GM21717 (cell line): ENCODE data around the gene FLAD1.
"Not testable (repeated sequence)": the region's sequence is repeated elsewhere in the genome, so short reads cannot be mapped to it uniquely, and the experiment has no call there.

Source experiments
- ATAC-seq: cut with Tn5 transposase; IDR thresholded peaks from one replicate; pipeline ENCODE4 v1.9.1; 2021; ENCODE audit warnings: mild to moderate bottlenecking, moderate library complexity; ENCODE audit not compliant: unreplicated experiment

The FLAD1 gene

GRCh38 chr1:154967331-154967950 is 15.7 kb upstream of the FLAD1 start:
- no peak for ATAC-seq

DNA sequence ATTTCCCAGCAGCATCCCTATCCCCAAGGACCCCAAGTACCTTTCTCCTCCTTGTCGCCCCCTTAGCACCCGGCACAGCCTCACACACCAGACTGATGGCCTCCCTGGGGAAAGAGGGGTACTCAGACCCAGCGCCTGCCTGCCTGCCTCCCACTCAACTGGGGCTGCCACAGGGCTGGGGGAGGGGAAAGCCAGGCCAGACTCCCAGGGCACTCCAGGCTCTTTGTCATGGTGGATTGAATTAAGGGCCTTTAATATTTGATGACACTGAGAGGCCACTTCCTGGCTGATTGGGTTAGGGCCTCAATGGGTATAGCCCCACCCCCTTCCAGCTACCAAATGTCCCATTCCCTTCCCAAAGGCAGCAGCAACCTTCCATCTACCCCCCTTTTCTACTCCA is 14.4 kb upstream of the FLAD1 start:
- ATAC-seq: no peak

- no peak for ATAC-seq
Measured at GRCh38 chr1:154969246-154969645, 13.9 kb upstream of the FLAD1 start.

- no peak for ATAC-seq
Measured at GRCh38 chr1:154969860-154970452, 13.2 kb upstream of the FLAD1 start.

- ATAC-seq: no peak
Measured at GRCh38 chr1:154970631-154971340, 12.4 kb upstream of the FLAD1 start, which contains the start of gene SHC1. SHC1 (minus strand) TSS chr1:154970747; CDS start chr1:154970526, 221 bp downstream.

DNA sequence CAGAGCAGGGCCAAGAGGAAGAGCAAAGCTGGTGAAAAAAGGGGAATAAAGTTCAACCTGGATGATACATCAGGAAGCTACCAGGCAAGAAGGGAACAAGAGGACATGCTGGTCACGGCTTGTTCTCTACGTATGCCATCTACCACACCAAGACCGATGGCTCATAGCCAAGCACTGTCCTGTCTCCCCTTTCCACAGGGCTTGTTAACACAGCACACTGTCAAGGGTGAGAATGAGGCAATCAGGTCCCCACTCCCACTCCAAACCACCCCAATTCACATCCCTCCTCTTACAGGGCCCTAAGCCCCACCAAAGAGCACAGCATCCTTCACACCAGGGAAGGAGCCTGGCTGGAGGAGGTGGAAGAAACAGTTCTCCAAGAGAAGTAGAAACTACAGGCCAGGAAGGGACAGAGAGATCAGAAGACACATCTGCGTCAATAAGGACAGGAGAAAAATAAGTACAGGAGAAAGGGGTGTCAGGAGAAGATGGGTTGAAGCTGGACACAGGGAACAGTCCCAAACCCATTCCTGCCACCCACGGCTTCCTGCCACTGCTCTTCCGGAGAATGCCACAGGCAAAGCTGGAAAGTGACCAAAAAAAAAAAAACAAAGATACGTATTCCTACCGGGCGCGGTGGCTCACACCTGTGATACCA is 11.7 kb upstream of the FLAD1 start:
- no peak for ATAC-seq

- no peak for ATAC-seq
Measured at GRCh38 chr1:154972213-154972516, 11.0 kb upstream of the FLAD1 start.

DNA sequence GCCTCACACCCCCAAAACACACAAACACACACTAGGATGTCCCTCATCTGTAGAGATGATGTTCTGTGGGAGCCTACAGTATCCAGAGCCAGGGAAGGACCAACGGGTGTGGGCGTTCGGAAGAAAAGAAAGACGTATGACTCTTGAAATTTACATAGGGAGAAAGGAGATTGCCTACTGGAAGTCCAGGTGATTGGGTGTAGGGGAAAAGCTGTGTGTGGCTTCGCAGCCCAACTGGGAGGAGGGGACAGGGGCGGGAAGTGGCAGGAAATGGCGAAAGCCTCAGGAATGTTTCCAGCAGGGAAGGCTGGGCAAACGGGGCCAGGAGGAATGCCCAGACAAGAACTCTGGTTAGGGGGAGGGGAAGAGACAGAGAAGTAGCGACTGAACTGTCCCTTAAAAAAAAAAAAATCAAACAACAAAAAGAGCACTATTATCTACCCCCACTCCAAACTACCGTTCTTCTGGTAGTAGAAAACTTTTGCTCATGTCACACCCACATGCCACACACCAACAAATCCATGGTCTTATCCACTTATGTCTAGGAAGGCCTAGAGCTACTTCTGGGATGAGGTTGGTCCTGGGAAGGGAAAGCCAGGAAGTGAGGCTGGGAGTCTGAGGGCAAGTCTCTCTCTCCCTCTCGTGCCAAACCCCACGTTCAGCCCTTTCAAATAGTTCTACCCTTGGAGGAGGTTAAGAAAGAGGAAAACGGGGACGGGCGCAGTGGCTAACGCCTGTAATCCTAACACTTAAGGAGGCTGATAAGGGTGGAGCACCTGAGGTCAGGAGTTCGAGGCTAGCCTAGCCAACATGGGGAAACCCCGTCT is 10.4 kb upstream of the FLAD1 start:
- ATAC-seq: no peak

GRCh38 chr1:154973344-154974101 is 9.6 kb upstream of the FLAD1 start:
- ATAC-seq: peak; percentile 21

DNA sequence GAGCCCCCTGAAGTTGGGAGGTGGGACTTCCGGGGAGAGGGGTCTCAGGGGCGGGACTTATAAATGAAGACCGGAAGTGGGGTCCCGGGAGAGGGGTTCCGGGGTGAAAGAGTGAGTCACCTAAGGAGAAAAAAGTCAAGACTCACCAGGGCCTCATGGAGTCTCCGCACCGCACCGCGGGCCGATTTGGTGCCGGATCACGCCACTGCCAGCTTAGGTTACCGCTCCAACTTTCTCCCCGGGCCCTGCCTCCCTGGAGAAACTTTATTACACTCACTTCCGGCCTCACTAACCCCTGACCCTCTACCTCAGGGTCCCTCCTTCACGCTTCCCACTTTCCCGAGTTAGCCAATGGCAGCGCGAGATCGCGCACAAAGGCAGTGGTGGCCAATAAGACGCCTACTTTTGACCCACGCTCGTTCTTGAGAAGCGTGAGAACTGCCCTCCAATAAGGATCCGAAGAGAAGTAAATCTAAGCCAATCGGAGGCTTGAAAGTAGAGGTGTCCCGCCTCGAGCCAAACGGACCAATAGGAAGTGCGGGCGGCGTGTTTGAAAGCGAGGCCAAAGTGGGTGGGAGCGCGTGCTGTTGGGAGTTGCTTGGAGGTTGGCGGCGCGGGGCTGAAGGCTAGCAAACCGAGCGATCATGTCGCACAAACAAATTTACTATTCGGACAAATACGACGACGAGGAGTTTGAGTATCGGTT is 8.9 kb upstream of the FLAD1 start, which contains the start of gene CKS1B:
CKS1B (plus strand) TSS at position 580 of the 706 bp plus-strand sequence; CDS start at position 645, 65 bp downstream.
- peak; percentile 63 for ATAC-seq

GRCh38 chr1:154974808-154975408 is 8.2 kb upstream of the FLAD1 start:
- peak; percentile 43 for ATAC-seq

DNA sequence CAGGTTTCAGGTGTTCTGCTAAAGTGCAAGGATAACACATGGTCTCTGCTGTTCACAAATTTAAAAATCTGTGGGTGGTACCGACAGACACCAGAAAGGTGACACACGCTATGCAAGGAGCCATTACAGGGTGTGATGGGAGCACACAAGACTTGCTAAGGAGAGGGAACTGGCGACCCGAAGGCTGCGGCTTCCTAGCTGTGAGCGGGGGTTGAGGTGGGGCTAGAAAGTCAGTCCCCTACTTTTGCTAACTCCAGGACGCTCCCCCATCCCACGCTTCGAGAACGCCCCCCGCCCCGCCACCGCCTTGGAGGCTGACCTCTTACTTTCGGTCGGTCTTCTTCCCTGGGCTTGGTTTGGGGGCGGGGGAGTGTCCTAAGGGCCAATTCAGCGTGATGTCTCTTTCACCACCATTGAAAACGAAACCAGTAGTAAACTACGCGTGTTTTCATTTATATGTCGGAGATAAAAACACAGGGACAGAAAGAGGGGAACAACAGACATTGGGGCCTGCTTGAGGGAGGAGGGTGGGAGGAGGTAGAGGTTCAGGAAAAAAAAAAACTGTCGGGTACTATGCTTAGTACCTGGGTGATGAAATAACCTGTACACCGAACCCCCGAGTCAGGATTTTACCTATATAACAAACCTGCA is 7.6 kb upstream of the FLAD1 start:
- no peak for ATAC-seq

- ATAC-seq: not testable (repeated sequence)
Measured at GRCh38 chr1:154977762-154978161, 5.4 kb upstream of the FLAD1 start.

DNA sequence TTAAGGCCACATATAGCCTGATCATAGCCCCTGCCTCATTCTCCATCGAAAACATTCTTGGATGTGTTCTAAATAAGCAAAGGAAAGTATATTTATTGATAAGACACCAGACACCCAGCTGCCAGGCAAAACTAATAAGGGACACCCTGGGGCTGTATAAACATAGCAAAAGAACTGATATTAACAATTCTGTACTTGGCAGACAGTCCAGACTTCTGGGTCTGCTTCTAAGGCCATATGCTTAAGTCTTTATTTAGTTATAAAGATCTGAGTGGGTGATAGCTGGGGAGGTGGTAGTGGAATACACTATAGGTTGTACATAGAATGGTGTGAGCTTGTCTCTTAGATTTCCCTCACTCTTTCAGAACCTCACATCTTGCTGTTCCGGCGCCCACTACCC is 4.8 kb upstream of the FLAD1 start:
- no peak for ATAC-seq

GRCh38 chr1:154982341-154982740 is 803 bp upstream of the FLAD1 start:
- ATAC-seq: no peak

DNA sequence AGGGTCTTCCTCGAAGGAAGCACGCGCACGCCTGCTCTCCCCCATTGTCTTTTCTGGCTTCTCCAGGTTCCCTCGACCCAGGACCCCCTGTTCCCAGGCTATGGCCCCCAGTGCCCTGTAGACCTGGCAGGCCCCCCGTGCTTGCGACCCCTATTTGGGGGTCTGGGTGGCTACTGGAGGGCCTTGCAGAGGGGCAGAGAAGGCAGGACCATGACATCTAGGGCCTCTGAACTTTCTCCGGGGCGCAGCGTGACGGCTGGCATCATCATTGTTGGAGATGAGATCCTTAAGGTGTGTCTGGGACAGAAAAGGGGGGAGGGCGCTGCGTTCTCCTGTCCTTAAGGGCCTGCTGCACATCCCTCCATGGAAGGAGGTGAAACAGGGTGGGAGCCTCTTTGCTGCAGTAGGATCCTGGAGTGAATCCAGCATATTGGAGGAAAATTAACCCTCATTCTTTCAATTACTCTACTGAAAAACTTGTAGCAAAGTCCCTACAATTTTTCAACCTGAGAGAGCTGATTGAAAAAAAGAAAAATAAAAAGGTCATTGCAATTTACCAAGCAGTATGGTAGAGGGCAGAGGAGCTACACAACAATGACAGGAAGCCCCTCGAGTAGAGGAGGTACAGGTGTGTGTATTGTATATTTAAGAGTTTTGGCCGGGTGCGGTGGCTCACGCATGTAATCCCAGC is 777 bp downstream of the FLAD1 start:
- no peak for ATAC-seq

GRCh38 chr1:154986736-154987135 is 3.6 kb downstream of the FLAD1 start:
- not testable (repeated sequence) for ATAC-seq

DNA sequence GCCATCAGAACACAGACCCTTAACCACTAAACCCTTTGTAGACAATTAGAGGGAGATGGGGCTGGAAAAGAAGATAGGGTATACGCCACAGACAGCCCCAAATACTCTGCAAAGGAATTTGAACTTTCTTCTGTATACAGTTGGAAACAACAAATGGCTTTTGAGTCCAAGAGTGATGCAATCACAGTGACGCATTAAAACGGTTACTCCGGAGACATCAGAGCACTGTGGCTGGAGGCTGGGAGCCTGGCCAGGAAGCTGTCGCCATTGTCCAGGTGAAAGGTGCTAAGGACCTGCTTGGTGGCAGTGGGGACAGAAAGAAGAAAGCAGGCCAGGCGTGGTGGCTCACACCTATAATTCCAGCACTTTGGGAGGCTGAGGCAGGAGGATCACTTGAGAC is 4.2 kb downstream of the FLAD1 start:
- ATAC-seq: no peak
